Neural progenitor cell (in vitro differentiated cells): ENCODE results near the gene ANKS4B.

Experiments
- EZH2 ChIP-seq: fragments of 200-600 bp; sonication (generic); IDR thresholded peaks from 2 replicates; pipeline ENCODE4 v1.6.1; 2017; ENCODE audit warnings: antibody characterized with exemption, mild to moderate bottlenecking, moderate library complexity
- EZH2phosphoT487 ChIP-seq: fragments of 200-600 bp; sonication (generic); IDR thresholded peaks from 2 replicates; pipeline ENCODE4 v1.6.1; 2017; ENCODE audit warnings: antibody characterized with exemption
- TF ChIP-seq, protein P1 (sequence below): fragments of 200-600 bp; sonication (generic); IDR thresholded peaks from 2 replicates; pipeline ENCODE4 v1.5.1; 2017; ENCODE audit warnings: antibody characterized with exemption, mild to moderate bottlenecking

DNA sequence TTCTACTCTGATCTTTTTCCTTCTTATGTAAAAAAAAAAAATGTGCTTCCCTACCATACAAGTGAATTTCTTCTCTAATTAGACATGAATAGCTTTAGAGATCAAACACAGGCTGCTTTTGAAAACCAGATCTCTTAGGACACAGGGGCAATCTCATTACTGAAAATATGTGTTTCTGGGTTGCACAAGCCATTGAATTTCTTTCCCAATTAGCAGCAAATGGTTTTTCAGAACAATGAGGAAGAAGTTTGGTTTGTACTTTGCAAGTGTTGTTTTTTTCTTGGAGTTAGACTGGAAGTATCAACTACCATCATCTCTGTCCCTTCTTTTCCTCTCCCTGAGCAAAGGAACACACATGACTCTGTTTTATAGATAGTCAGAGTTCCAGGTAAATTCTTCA is 5.6 kb upstream of the ANKS4B start:
- TF ChIP-seq, protein P1, sequence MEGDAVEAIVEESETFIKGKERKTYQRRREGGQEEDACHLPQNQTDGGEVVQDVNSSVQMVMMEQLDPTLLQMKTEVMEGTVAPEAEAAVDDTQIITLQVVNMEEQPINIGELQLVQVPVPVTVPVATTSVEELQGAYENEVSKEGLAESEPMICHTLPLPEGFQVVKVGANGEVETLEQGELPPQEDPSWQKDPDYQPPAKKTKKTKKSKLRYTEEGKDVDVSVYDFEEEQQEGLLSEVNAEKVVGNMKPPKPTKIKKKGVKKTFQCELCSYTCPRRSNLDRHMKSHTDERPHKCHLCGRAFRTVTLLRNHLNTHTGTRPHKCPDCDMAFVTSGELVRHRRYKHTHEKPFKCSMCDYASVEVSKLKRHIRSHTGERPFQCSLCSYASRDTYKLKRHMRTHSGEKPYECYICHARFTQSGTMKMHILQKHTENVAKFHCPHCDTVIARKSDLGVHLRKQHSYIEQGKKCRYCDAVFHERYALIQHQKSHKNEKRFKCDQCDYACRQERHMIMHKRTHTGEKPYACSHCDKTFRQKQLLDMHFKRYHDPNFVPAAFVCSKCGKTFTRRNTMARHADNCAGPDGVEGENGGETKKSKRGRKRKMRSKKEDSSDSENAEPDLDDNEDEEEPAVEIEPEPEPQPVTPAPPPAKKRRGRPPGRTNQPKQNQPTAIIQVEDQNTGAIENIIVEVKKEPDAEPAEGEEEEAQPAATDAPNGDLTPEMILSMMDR, result no peak
- no peak for TF ChIP-seq EZH2phosphoT487
- TF ChIP-seq EZH2, result no peak
